Activated naive CD8-positive, alpha-beta T cell treated with anti-CD3 and anti-CD28 coated beads for 36 hours (primary cell): ENCODE measurements around the gene NPC1. TPM values are rescaled to one million over a fixed set of nuclear protein-coding genes. Genes with fewer than 3 reads are reported as not detected.
"Not testable (repeated sequence)": the region's sequence is repeated elsewhere in the genome, so short reads cannot be mapped to it uniquely, and the experiment has no call there.

Experiments used
- DNase-seq: peaks from one replicate; pipeline ENCODE4 v3.0.0; 2021
- H3K27ac Mint-ChIP-seq: one replicate; pipeline ENCODE4 v1.8.0; 2022; ENCODE audit warnings: mild to moderate bottlenecking, moderate library complexity, mixed read lengths
- H3K27me3 Mint-ChIP-seq: one replicate; pipeline ENCODE4 v1.8.0; 2022; ENCODE audit warnings: mild to moderate bottlenecking, mixed read lengths
- H3K36me3 Mint-ChIP-seq: one replicate; pipeline ENCODE4 v1.8.0; 2021; ENCODE audit warnings: mild to moderate bottlenecking, mixed read lengths
- H3K4me1 Mint-ChIP-seq: one replicate; pipeline ENCODE4 v1.8.0; 2021; ENCODE audit warnings: mixed read lengths
- H3K4me3 Mint-ChIP-seq: one replicate; pipeline ENCODE4 v1.8.0; 2022; ENCODE audit warnings: mild to moderate bottlenecking, moderate library complexity, mixed read lengths
- H3K9me3 Mint-ChIP-seq: one replicate; pipeline ENCODE4 v1.8.0; 2022; ENCODE audit warnings: mixed read lengths
- total RNA-seq, 2 experiments: library from RNA; stranded (reverse); gene quantifications; one replicate each; pipeline ENCODE4 v1.2.3, GENCODE V29; 2021

Gene NPC1
- total RNA-seq, 2 experiments from 2014 or later, result 19.7 to 22.3 TPM

DNA sequence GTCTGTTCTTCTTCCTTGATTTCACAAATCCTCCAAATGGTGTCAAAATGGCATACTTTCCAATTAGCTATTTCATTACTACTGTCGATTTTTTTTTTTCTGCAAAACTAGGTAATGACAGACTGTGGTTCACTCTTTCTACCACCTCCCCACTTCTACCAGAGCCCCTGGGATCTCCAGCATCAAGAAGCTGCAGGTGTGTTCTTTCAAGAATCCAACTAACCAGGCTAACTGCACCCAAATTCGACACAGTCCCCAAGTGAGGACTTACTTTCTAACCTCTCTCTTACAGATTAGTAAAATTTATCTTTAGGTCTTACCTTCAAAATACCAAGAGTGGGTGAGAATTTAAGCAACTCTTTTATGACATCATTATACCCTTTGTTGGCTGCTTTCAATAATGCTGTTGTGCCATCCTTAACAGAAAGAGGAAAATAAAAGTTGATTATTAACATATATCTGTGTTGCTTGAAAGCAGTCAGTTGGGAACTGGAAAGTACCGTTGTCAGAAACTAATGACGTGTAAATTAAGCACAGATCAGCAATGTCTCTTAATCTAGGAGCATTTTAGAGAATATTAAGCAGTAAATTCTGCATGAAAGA, 31.2 kb upstream of the NPC1 start:
- Mint-ChIP-seq H3K27ac (no peak overlapping the region), H3K27me3 (peaks cover 52% of the 10 kb centered on the region), H3K4me1 (peaks cover 4% of the 10 kb centered on the region), H3K4me3 (no peak overlapping the region), H3K36me3 (no peaks in the 10 kb centered on the region), H3K9me3 (no peaks in the 10 kb centered on the region)
- DNase-seq, result no peak

- Mint-ChIP-seq H3K27ac (no peak overlapping the region), H3K9me3 (no peaks in the 10 kb centered on the region), H3K27me3 (peaks cover 41% of the 10 kb centered on the region), H3K4me1 (peaks cover 4% of the 10 kb centered on the region), H3K36me3 (no peaks in the 10 kb centered on the region), H3K4me3 (no peak overlapping the region)
- DNase-seq, result no peak
Observed at GRCh38 chr18:23616258-23616657, 30.0 kb upstream of the NPC1 start.

DNA sequence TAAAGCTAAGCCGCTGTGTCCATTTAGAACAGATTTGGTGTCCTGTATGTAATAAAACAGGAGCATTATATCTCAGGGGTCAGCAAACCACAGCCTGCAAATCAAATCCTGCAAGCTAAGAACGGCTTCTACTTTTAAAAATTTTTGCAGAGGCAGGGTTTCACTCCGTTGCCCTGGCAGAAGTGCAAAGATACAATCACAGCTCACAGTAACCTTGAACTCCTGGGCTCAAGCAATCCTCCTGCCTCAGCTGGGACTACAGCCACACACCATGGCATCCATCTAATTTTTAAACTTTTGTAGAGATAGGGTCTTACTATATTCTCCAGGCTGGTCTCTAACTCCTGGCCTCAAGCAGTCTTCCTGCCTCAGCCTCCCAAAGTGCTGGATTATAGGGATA, 28.6 kb upstream of the NPC1 start:
- H3K9me3 Mint-ChIP-seq, result no peaks in the 10 kb centered on the region
- peaks cover 4% of the 10 kb centered on the region for H3K4me1 Mint-ChIP-seq
- peaks cover 28% of the 10 kb centered on the region for H3K27me3 Mint-ChIP-seq
- H3K36me3 Mint-ChIP-seq, result no peaks in the 10 kb centered on the region
- H3K27ac Mint-ChIP-seq, result no peak overlapping the region
- no peak overlapping the region for H3K4me3 Mint-ChIP-seq
- DNase-seq, result no peak

DNA sequence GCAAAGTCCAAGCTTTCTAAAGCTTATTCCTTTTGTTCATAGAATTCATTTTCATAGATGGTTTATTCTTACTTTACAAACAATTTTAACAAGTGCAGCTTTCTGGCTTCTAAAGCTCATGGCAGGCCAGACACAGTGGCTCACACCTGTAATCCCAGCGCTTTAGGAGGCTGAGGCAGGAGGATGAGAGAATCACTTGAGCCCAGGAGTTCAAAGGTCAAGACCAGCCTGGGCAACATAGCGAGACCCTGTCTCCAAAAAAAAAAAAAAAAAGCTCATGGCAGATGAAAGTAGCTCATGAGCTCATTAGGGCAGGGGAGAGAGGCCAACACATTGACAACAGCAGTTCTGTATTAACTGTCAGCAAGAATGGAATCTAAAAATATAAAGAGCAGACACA, 28.1 kb upstream of the NPC1 start:
- no peak overlapping the region for H3K4me3 Mint-ChIP-seq
- H3K4me1 Mint-ChIP-seq, result no peaks in the 10 kb centered on the region
- H3K27ac Mint-ChIP-seq, result no peak overlapping the region
- DNase-seq, result no peak
- no peaks in the 10 kb centered on the region for H3K36me3 Mint-ChIP-seq
- H3K9me3 Mint-ChIP-seq, result no peaks in the 10 kb centered on the region
- peaks cover 23% of the 10 kb centered on the region for H3K27me3 Mint-ChIP-seq

DNA sequence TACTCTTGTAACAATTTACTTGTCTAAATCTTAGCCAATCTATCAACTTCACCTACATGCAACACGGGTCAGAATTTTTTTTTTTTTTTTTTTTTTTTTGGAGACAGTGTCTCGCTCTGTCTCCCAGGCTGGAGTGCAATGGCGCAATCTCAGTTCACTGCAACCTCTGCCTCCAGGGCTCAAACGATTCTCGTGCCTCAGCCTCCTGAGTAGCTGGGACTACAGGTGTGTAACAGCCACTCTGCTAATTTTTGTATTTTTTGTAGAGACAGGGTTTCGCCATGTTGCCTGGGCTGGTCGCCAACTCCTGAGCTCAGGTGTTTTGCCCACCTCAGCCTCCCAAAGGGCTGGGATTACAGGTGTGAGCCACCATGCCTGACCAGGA, 26.8 kb upstream of the NPC1 start:
- H3K27ac Mint-ChIP-seq, H3K9me3 Mint-ChIP-seq, H3K4me3 Mint-ChIP-seq, H3K36me3 Mint-ChIP-seq, DNase-seq, H3K4me1 Mint-ChIP-seq, H3K27me3 Mint-ChIP-seq: not testable (repeated sequence)

DNA sequence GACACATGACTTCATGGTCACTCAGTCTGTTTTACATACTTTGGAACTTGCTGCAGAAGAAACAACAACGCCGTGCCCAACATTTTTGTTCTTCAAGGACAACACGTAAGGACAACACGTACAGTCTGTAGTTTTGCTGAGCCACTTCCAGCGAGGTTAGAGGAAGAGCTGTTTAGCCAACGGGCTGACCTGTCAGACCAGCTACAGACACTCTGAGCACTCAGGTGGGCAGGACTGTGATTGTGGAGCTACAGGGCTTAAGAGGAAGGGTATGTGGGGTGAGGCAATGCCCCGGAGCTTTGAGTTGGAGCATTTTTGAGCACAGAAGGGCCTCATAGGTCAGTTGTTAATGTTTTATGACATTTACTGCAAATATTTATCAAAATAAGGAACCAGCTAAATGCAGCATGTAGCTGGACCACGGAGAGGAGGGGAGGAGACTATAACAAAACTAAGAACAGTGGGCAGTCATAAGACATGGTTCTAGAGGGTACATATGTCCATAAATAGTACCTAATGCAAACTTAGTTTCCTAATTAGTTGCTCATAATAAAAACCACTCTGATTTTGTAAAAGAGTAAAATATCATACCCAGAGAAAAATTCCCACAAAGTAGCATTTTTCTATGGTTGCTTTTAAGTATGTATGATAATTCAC, 26.3 kb upstream of the NPC1 start:
- no peak overlapping the region for H3K4me3 Mint-ChIP-seq
- H3K27me3 Mint-ChIP-seq, result peaks cover 4% of the 10 kb centered on the region
- DNase-seq, result no peak
- no peaks in the 10 kb centered on the region for H3K9me3 Mint-ChIP-seq
- H3K36me3 Mint-ChIP-seq, result no peaks in the 10 kb centered on the region
- H3K27ac Mint-ChIP-seq, result no peak overlapping the region
- no peaks in the 10 kb centered on the region for H3K4me1 Mint-ChIP-seq

- no peaks in the 10 kb centered on the region for H3K4me1 Mint-ChIP-seq
- H3K36me3 Mint-ChIP-seq, result no peaks in the 10 kb centered on the region
- DNase-seq, result no peak
- H3K4me3 Mint-ChIP-seq, result no peak overlapping the region
- no peaks in the 10 kb centered on the region for H3K9me3 Mint-ChIP-seq
- no peaks in the 10 kb centered on the region for H3K27me3 Mint-ChIP-seq
- no peak overlapping the region for H3K27ac Mint-ChIP-seq
Observed at GRCh38 chr18:23609390-23610023, 23.2 kb upstream of the NPC1 start.

DNA sequence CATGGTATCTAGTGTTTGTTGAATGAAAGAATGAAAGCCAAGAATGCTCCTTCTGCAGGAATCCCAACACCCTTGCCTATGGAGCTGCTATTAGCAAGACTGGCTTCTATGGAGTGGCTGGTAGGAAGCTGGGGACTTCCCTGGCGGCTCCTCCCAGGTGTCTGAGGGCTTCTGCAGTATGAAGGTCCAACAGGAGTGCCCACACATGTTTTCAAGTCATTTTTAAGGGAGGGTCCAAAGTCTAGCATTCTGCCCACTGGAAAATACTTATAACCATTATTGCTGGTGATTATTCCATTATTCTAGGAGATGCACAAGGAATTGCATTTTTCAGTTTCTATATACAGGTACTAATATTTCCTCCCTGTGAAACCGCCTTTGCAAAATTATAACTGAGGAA, 21.9 kb upstream of the NPC1 start:
- Mint-ChIP-seq H3K4me3 (no peak overlapping the region), H3K27ac (no peak overlapping the region), H3K4me1 (no peaks in the 10 kb centered on the region), H3K9me3 (no peaks in the 10 kb centered on the region), H3K36me3 (no peaks in the 10 kb centered on the region), H3K27me3 (no peaks in the 10 kb centered on the region)
- no peak for DNase-seq

- DNase-seq, result no peak
- Mint-ChIP-seq H3K4me1 (peaks cover 2% of the 10 kb centered on the region), H3K36me3 (no peaks in the 10 kb centered on the region), H3K9me3 (no peaks in the 10 kb centered on the region), H3K27ac (no peak overlapping the region), H3K4me3 (no peak overlapping the region), H3K27me3 (no peaks in the 10 kb centered on the region)
Observed at GRCh38 chr18:23605941-23606340, 19.6 kb upstream of the NPC1 start.

DNA sequence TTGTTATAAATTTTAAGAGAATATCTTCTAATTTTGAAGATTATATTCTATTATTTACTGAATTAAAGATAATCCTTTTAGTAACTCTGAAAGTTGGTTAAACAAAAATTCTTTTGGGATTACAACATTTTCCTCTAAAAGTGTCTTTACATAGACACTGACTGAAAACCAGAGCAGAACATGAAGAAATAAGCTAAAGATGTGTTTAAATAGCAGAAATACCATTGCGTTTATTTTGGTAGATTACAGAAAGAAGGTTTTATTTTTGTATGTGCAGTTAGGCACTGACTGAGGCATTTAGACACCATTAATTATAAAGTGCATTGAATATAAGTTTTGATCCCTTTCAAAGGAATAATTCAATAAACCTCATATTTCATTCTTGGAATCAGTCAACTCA, 13.5 kb upstream of the NPC1 start:
- Mint-ChIP-seq H3K9me3 (no peaks in the 10 kb centered on the region), H3K27me3 (peaks cover 4% of the 10 kb centered on the region), H3K4me3 (no peak overlapping the region), H3K36me3 (no peaks in the 10 kb centered on the region), H3K27ac (no peak overlapping the region), H3K4me1 (peaks cover 2% of the 10 kb centered on the region)
- DNase-seq, result no peak

DNA sequence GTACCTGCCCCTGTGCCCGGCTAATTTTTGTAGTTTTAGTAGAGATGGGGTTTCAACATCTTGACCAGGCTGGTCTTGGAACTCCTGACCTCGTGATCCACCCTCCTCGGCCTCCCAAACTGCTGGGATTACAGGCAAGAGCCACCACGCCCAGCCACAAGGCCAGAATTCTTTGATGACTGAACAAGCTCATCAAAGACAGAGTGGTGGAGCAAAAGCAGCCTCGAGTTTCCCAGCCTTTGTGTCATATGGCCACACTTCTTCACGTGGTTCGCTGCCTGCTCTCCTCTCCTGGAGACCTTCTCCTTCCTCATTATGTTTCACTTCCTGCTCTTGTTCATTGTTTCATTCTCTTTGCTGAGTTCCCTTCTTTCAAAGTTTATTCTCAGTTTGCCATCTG, 9.9 kb upstream of the NPC1 start:
- H3K36me3 Mint-ChIP-seq, result no peaks in the 10 kb centered on the region
- no peaks in the 10 kb centered on the region for H3K4me1 Mint-ChIP-seq
- H3K27me3 Mint-ChIP-seq, result peaks cover 4% of the 10 kb centered on the region
- no peak overlapping the region for H3K4me3 Mint-ChIP-seq
- no peak for DNase-seq
- H3K27ac Mint-ChIP-seq, result no peak overlapping the region
- H3K9me3 Mint-ChIP-seq, result no peaks in the 10 kb centered on the region

DNA sequence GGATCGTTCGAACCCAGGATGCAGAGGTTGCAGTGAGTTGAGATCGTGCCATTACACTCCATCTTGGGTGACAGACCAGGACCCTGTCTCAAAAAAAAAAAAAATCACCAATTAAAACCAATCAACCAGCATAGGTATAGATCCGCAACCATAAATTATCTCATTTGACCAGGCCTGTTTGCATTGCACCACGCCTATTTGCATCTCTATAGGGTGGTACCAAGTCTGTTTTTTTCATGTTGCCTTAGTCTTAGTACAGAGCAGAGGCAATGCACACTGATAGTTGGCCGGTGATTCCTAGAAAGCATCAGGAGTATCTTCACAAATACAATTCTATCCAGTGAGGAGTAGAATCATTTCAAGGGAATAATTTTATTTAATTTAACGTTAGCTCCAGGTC, 9.3 kb upstream of the NPC1 start:
- Mint-ChIP-seq H3K4me3 (no peak overlapping the region), H3K4me1 (no peaks in the 10 kb centered on the region)

GRCh38 chr18:23593720-23594119, 7.4 kb upstream of the NPC1 start:
- DNase-seq, result no peak
- no peaks in the 10 kb centered on the region for H3K9me3 Mint-ChIP-seq
- no peaks in the 10 kb centered on the region for H3K36me3 Mint-ChIP-seq
- H3K27me3 Mint-ChIP-seq, result peaks cover 4% of the 10 kb centered on the region
- H3K4me3 Mint-ChIP-seq, result no peak overlapping the region
- H3K4me1 Mint-ChIP-seq, result no peaks in the 10 kb centered on the region
- no peak overlapping the region for H3K27ac Mint-ChIP-seq

More for the DNA sequence above, 9.3 kb upstream of the NPC1 start:
- DNase-seq, result no peak
- Mint-ChIP-seq H3K36me3 (no peaks in the 10 kb centered on the region), H3K9me3 (no peaks in the 10 kb centered on the region), H3K27me3 (peaks cover 4% of the 10 kb centered on the region), H3K27ac (no peak overlapping the region)

DNA sequence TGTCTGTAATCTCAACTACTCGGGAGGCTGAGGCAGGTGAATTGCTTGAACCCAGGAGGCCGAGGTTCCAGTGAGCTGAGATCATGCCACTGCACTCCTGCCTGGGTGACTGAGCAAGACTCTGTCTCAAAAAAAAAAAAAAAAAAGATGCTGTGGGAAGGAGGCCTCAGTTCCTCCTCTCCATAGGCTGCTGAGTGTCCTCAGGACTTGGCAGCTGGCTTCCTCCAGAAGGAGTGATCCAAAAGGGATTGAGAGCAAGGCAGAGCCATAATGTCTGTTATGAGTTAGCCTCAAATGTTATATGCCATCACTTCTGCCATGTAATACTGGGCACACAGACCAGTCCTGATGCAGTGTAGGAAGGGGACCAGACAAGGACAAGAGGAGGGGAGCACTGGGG, 6.6 kb upstream of the NPC1 start:
- no peaks in the 10 kb centered on the region for H3K9me3 Mint-ChIP-seq
- no peaks in the 10 kb centered on the region for H3K4me1 Mint-ChIP-seq
- H3K36me3 Mint-ChIP-seq, result no peaks in the 10 kb centered on the region
- H3K27me3 Mint-ChIP-seq, result no peaks in the 10 kb centered on the region
- no peak for DNase-seq
- H3K4me3 Mint-ChIP-seq, result no peak overlapping the region
- no peak overlapping the region for H3K27ac Mint-ChIP-seq

- no peak for DNase-seq
- Mint-ChIP-seq H3K9me3 (no peaks in the 10 kb centered on the region), H3K4me1 (peaks cover 6% of the 10 kb centered on the region), H3K27me3 (peaks cover 4% of the 10 kb centered on the region), H3K27ac (no peak overlapping the region), H3K4me3 (no peak overlapping the region), H3K36me3 (no peaks in the 10 kb centered on the region)
Observed at GRCh38 chr18:23591011-23591410, 4.7 kb upstream of the NPC1 start.
